B cell (primary cell): ENCODE measurements around the gene CD163. TPM values are rescaled to one million over a fixed set of nuclear protein-coding genes. Genes with fewer than 3 reads are reported as not detected.

Source experiments
- ATAC-seq: fragments of 200-7000 bp; cut with Tn5 transposase; one replicate; pipeline ENCODE4 v1.10.0; 2021; ENCODE audit warnings: low read depth, mild to moderate bottlenecking, moderate number of reproducible peaks, moderate library complexity
- CTCF ChIA-PET: fragments of 350-600 bp; sonication (Branson Sonifier 250); formaldehyde crosslinking; loops from one replicate; lab custom pipeline; 2021; ENCODE audit warnings: antibody characterized with exemption, inconsistent platforms; lab: Charles Lee
- POLR2A ChIA-PET: fragments of 350-600 bp; sonication (Branson Sonifier 250); formaldehyde crosslinking; loops from one replicate; lab custom pipeline; 2021; ENCODE audit warnings: antibody characterized with exemption; lab: Charles Lee
- DNase-seq: peaks from one replicate; pipeline ENCODE4 v3.0.0; 2013
- H2AFZ ChIP-seq: 2 replicates; pipeline ENCODE4 v1.6.1; 2012; ENCODE audit warnings: mild to moderate bottlenecking, low read depth, low read length; ENCODE audit not compliant: insufficient read depth, poor library complexity, severe bottlenecking
- H3K27ac ChIP-seq, 2 donors: 1 replicate in 1 of 2; 2 replicates in 1 of 2; pipeline ENCODE4 v1.5.1; 2012 to 2013; ENCODE audit warnings: low read length in 2 of 2, mild to moderate bottlenecking in 2 of 2, moderate library complexity in 1 of 2
- H3K27me3 ChIP-seq, 4 experiments: fragments of 200-600 bp in 1 of 4; sonication (generic) in 1 of 4; replicated peaks in 1 of 4; 1 replicate in 2 of 4; 2 replicates in 2 of 4; pipeline versions ENCODE4 v1.6.1 to v1.7.0; 2013 to 2016; ENCODE audit warnings: low read length in 3 of 4, mild to moderate bottlenecking in 2 of 4, mixed read lengths in 1 of 4, moderate library complexity in 1 of 4; ENCODE audit not compliant: insufficient read depth in 4 of 4, control insufficient read depth in 3 of 4; ENCODE audit errors: control extremely low read depth in 1 of 4
- H3K36me3 ChIP-seq, 2 experiments: replicated peaks in 1 of 2; 1 replicate in 1 of 2; 2 replicates in 1 of 2; pipeline versions ENCODE4 v1.6.1 to v1.7.1; 2013; ENCODE audit warnings: low read length in 1 of 2; ENCODE audit not compliant: insufficient read depth in 2 of 2, control insufficient read depth in 1 of 2; ENCODE audit errors: control extremely low read depth in 1 of 2, extremely low read depth in 1 of 2
- H3K4me1 ChIP-seq, 2 donors: fragments of 200-600 bp in 1 of 2; sonication (generic) in 1 of 2; 1 replicate in 1 of 2; 2 replicates in 1 of 2; pipeline versions ENCODE4 v1.5.1 to v1.6.1; 2013 to 2017; ENCODE audit warnings: low read length in 2 of 2; ENCODE audit not compliant: control insufficient read depth in 2 of 2, insufficient read depth in 2 of 2
- H3K4me2 ChIP-seq: replicated peaks from 2 replicates; pipeline ENCODE3; 2012; ENCODE audit warnings: mild to moderate bottlenecking, low read depth, low read length; ENCODE audit not compliant: poor library complexity, severe bottlenecking
- H3K4me3 ChIP-seq, 5 experiments: fragments of 200-600 bp in 1 of 5; sonication (generic) in 1 of 5; 1 replicate in 3 of 5; 2 replicates in 2 of 5; pipeline versions ENCODE4 v1.5.1 to v1.7.0; 2011 to 2016; ENCODE audit warnings: low read length in 4 of 5, mild to moderate bottlenecking in 4 of 5, low read depth in 2 of 5, control low read depth in 1 of 5, moderate library complexity in 1 of 5; ENCODE audit not compliant: insufficient read depth in 1 of 5; ENCODE audit errors: control extremely low read depth in 1 of 5, extremely low read depth in 1 of 5
- H3K79me2 ChIP-seq: fragments of 200-600 bp; sonication (generic); one replicate; pipeline ENCODE4 v1.6.0; 2016; ENCODE audit warnings: low read length; ENCODE audit not compliant: control insufficient read depth, insufficient read depth
- H3K9ac ChIP-seq: fragments of 200-600 bp; sonication (generic); 2 replicates; pipeline ENCODE4 v1.6.1; 2017; ENCODE audit warnings: mild to moderate bottlenecking, low read length, moderate library complexity
- H3K9me3 ChIP-seq, 3 donors: one replicate each; pipeline versions ENCODE4 v1.6.1 to v1.7.1; 2013; ENCODE audit warnings: low read length in 2 of 3; ENCODE audit not compliant: control insufficient read depth in 2 of 3, insufficient read depth in 1 of 3; ENCODE audit errors: control extremely low read depth in 1 of 3
- H4K20me1 ChIP-seq: 2 replicates; pipeline ENCODE4 v1.6.0; 2012; ENCODE audit warnings: mild to moderate bottlenecking, low read length; ENCODE audit not compliant: insufficient read depth, control insufficient read depth, poor library complexity, severe bottlenecking
- H3K27ac Mint-ChIP-seq: one replicate; pipeline ENCODE4 v1.8.0; 2021; ENCODE audit warnings: mixed read lengths
- H3K27me3 Mint-ChIP-seq: one replicate; pipeline ENCODE4 v1.8.0; 2021; ENCODE audit warnings: mixed read lengths
- H3K4me1 Mint-ChIP-seq: one replicate; pipeline ENCODE4 v1.8.0; 2021; ENCODE audit warnings: mixed read lengths
- H3K4me3 Mint-ChIP-seq: one replicate; pipeline ENCODE4 v1.8.0; 2021; ENCODE audit warnings: mixed read lengths
- H3K9me3 Mint-ChIP-seq: one replicate; pipeline ENCODE4 v1.8.0; 2022; ENCODE audit warnings: mixed read lengths; ENCODE audit not compliant: insufficient read depth
- EZH2 ChIP-seq: IDR thresholded peaks from 2 replicates; pipeline ENCODE4 v1.6.1; 2012; ENCODE audit warnings: borderline replicate concordance, low read depth, mild to moderate bottlenecking, moderate library complexity, low read length; ENCODE audit not compliant: insufficient read depth, poor library complexity, severe bottlenecking
- WGBS: methylation state at CpG from one replicate; pipeline ENCODE4 v1.1.5; 2013; ENCODE audit warnings: missing lambda C conversion rate; ENCODE audit not compliant: insufficient coverage; 5-methylcytosine and 5-hydroxymethylcytosine counted together
- intact Hi-C: fragments of 100-400 bp; cut with micrococcal nuclease; formaldehyde crosslinking; loops from one replicate; pipeline ENCODE4 v1.10.0; 2022
- polyA plus RNA-seq: library from polyadenylated mRNA; depleted of rRNA; stranded (reverse); fragments of >200 nt; gene quantifications from 2 replicates; pipeline ENCODE4 v1.2.3, GENCODE V29; 2012
- total RNA-seq, 2 donors: library from RNA; stranded (reverse); fragments of 120-200 nt in 1 of 2; gene quantifications; 1 replicate in 1 of 2; 2 replicates in 1 of 2; pipeline versions ENCODE4 v1.2.3 to v1.2.4, GENCODE V29; 2013 to 2022
- TF ChIP-seq, protein P1 (sequence below): fragments of 200-600 bp; IDR thresholded peaks from one replicate; pipeline ENCODE4 v1.8.0; 2022; ENCODE audit warnings: antibody characterized with exemption, mild to moderate bottlenecking

The CD163 gene
- total and polyA plus RNA-seq, 2 donors (not counting 1 experiment from before 2014, with no cell fraction given): 1.1 to 1.8 TPM

GRCh38 chr12:7450667-7451066 is 52.9 kb downstream of the CD163 start:
- DNase-seq (no peak), ATAC-seq (no peak)
- no peak overlapping the region for H3K4me3 ChIP-seq
- Mint-ChIP-seq H3K4me3 (no peak overlapping the region), H3K9me3 (no peaks in the 10 kb centered on the region), H3K4me1 (no peaks in the 10 kb centered on the region), H3K27ac (no peak overlapping the region), H3K27me3 (peaks cover 30% of the 10 kb centered on the region)
- H3K36me3 ChIP-seq: no peaks in the 10 kb centered on the region
- no peak overlapping the region for H3K9ac ChIP-seq
- no peaks in the 10 kb centered on the region for H3K27me3 ChIP-seq
- no peak for TF ChIP-seq EZH2
- TF ChIP-seq, protein P1, sequence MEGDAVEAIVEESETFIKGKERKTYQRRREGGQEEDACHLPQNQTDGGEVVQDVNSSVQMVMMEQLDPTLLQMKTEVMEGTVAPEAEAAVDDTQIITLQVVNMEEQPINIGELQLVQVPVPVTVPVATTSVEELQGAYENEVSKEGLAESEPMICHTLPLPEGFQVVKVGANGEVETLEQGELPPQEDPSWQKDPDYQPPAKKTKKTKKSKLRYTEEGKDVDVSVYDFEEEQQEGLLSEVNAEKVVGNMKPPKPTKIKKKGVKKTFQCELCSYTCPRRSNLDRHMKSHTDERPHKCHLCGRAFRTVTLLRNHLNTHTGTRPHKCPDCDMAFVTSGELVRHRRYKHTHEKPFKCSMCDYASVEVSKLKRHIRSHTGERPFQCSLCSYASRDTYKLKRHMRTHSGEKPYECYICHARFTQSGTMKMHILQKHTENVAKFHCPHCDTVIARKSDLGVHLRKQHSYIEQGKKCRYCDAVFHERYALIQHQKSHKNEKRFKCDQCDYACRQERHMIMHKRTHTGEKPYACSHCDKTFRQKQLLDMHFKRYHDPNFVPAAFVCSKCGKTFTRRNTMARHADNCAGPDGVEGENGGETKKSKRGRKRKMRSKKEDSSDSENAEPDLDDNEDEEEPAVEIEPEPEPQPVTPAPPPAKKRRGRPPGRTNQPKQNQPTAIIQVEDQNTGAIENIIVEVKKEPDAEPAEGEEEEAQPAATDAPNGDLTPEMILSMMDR: no peak
- intact Hi-C loops: no loop called here
- no peaks in the 10 kb centered on the region for H3K79me2 ChIP-seq
- H2AFZ ChIP-seq: no peak overlapping the region
- POLR2A ChIA-PET: no interaction called here
- H3K4me1 ChIP-seq: no peaks in the 10 kb centered on the region
- no peak overlapping the region for H3K27ac ChIP-seq
- H4K20me1 ChIP-seq: no peaks in the 10 kb centered on the region
- no peak overlapping the region for H3K4me2 ChIP-seq
- CTCF ChIA-PET: no interaction called here
- peaks cover 0 to 9% (median 0%) of the 10 kb centered on the region in 3 donors for H3K9me3 ChIP-seq
- WGBS: 94% methylated on average over 3 of the region's 7 CpGs

GRCh38 chr12:7448099-7448498 is 55.5 kb downstream of the CD163 start:
- peaks cover 36% of the 10 kb centered on the region for H3K27me3 Mint-ChIP-seq
- H3K4me1 ChIP-seq: no peaks in the 10 kb centered on the region

More at GRCh38 chr12:7448099-7448498, 55.5 kb downstream of the CD163 start:
- no peaks in the 10 kb centered on the region for H4K20me1 ChIP-seq
- no peaks in the 10 kb centered on the region for H3K36me3 ChIP-seq
- Mint-ChIP-seq H3K27ac (no peak overlapping the region), H3K9me3 (no peaks in the 10 kb centered on the region), H3K4me1 (no peaks in the 10 kb centered on the region), H3K4me3 (no peak overlapping the region)
- WGBS: no CpG with 5 or more reads among the region's 1 CpG
- H3K9me3 ChIP-seq: peaks cover 0 to 5% (median 0%) of the 10 kb centered on the region in 3 donors
- DNase-seq (no peak), ATAC-seq (no peak)
- intact Hi-C loops: no loop called here
- no peak overlapping the region for H3K4me3 ChIP-seq
- no peak overlapping the region for H3K9ac ChIP-seq
- H3K27ac ChIP-seq: no peak overlapping the region
- peaks cover 0 to 1% (median 0%) of the 10 kb centered on the region in 4 experiments for H3K27me3 ChIP-seq
- no peak for TF ChIP-seq EZH2
- TF ChIP-seq, protein P1: no peak
- H3K79me2 ChIP-seq: no peaks in the 10 kb centered on the region
- H2AFZ ChIP-seq: no peak overlapping the region
- POLR2A ChIA-PET: no interaction called here
- CTCF ChIA-PET: no interaction called here
- no peak overlapping the region for H3K4me2 ChIP-seq
